ENCODE data around the gene STX17. TPM values are rescaled to one million over a fixed set of nuclear protein-coding genes. Genes with fewer than 3 reads are reported as not detected.
A peak's percentile ranks its signal among the peaks of the same experiment; 100 is the strongest.
"Not testable (repeated sequence)": the region's sequence is repeated elsewhere in the genome, so short reads cannot be mapped to it uniquely, and the experiment has no call there.

STX17 gene
- total RNA-seq (2014; rRNA removed; shearing (Covaris generic)) = 7.5 and 9.4 TPM in 2 replicates
- 9.4 and 12.6 TPM in 2 replicates for polyA plus RNA-seq (2015; cell fraction: cytosol; rRNA removed)
- polyA plus RNA-seq (2015; cell fraction: nucleus; rRNA removed) = 14.4 and 16.3 TPM in 2 replicates

- peak; percentile 75 for DNase-seq (ENCODE audit: low read depth)
Measured at GRCh38 chr9:99906403-99907207, at the start of gene STX17. TSS of gene STX17 (plus strand) at chr9:99906654. CDS start at chr9:99915240, 8,586 bp downstream.

GRCh38 chr9:99857576-99857975 is 48.9 kb upstream of the STX17 start:
- not testable (repeated sequence) for DNase-seq (ENCODE audit: low read depth)

GRCh38 chr9:99858087-99858486 is 48.4 kb upstream of the STX17 start:
- DNase-seq (ENCODE audit: low read depth) = no peak

GRCh38 chr9:99859243-99859980 is 47.0 kb upstream of the STX17 start:
- DNase-seq (ENCODE audit: low read depth) = peak; percentile 65

GRCh38 chr9:99860266-99860665 is 46.2 kb upstream of the STX17 start:
- no peak for DNase-seq (ENCODE audit: low read depth)

GRCh38 chr9:99863955-99864354 is 42.5 kb upstream of the STX17 start:
- no peak for DNase-seq (ENCODE audit: low read depth)

- DNase-seq (ENCODE audit: low read depth) = no peak
Measured at GRCh38 chr9:99866398-99866797, 40.1 kb upstream of the STX17 start.

GRCh38 chr9:99867536-99867935 is 38.9 kb upstream of the STX17 start:
- peak; percentile 38 for DNase-seq (ENCODE audit: low read depth)

GRCh38 chr9:99867968-99868367 is 38.5 kb upstream of the STX17 start:
- no peak for DNase-seq (ENCODE audit: low read depth)

- peak; percentile 12 for DNase-seq (ENCODE audit: low read depth)
Measured at GRCh38 chr9:99868845-99869244, 37.6 kb upstream of the STX17 start.

GRCh38 chr9:99870126-99870525 is 36.3 kb upstream of the STX17 start:
- peak; percentile 33 for DNase-seq (ENCODE audit: low read depth)

- peak; percentile 85 for DNase-seq (ENCODE audit: low read depth)
Measured at GRCh38 chr9:99873531-99873930, 32.9 kb upstream of the STX17 start.

GRCh38 chr9:99873943-99874584 is 32.4 kb upstream of the STX17 start:
- DNase-seq (ENCODE audit: low read depth) = peak; percentile 10

GRCh38 chr9:99876190-99876589 is 30.3 kb upstream of the STX17 start:
- no peak for DNase-seq (ENCODE audit: low read depth)

- no peak for DNase-seq (ENCODE audit: low read depth)
Measured at GRCh38 chr9:99878651-99879050, 27.8 kb upstream of the STX17 start.

- no peak for DNase-seq (ENCODE audit: low read depth)
Measured at GRCh38 chr9:99881769-99882168, 24.7 kb upstream of the STX17 start.

GRCh38 chr9:99885747-99886146 is 20.7 kb upstream of the STX17 start:
- no peak for DNase-seq (ENCODE audit: low read depth)

- DNase-seq (ENCODE audit: low read depth) = no peak
Measured at GRCh38 chr9:99889120-99889519, 17.3 kb upstream of the STX17 start.

GRCh38 chr9:99894826-99895225 is 11.6 kb upstream of the STX17 start:
- DNase-seq (ENCODE audit: low read depth) = no peak

- no peak for DNase-seq (ENCODE audit: low read depth)
Measured at GRCh38 chr9:99895510-99895909, 10.9 kb upstream of the STX17 start.

GRCh38 chr9:99896119-99896518 is 10.3 kb upstream of the STX17 start:
- no peak for DNase-seq (ENCODE audit: low read depth)

GRCh38 chr9:99903393-99903792 is 3.1 kb upstream of the STX17 start:
- no peak for DNase-seq (ENCODE audit: low read depth)
